Anterior cingulate cortex (tissue), 58 donors: ENCODE results near the gene CENPN.

Experiments
- DNase-seq, 58 donors: peaks; one replicate each; lab custom pipeline; 2025; lab: John Stamatoyannopoulos, UW

The CENPN gene, protein sequence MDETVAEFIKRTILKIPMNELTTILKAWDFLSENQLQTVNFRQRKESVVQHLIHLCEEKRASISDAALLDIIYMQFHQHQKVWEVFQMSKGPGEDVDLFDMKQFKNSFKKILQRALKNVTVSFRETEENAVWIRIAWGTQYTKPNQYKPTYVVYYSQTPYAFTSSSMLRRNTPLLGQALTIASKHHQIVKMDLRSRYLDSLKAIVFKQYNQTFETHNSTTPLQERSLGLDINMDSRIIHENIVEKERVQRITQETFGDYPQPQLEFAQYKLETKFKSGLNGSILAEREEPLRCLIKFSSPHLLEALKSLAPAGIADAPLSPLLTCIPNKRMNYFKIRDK

DNA sequence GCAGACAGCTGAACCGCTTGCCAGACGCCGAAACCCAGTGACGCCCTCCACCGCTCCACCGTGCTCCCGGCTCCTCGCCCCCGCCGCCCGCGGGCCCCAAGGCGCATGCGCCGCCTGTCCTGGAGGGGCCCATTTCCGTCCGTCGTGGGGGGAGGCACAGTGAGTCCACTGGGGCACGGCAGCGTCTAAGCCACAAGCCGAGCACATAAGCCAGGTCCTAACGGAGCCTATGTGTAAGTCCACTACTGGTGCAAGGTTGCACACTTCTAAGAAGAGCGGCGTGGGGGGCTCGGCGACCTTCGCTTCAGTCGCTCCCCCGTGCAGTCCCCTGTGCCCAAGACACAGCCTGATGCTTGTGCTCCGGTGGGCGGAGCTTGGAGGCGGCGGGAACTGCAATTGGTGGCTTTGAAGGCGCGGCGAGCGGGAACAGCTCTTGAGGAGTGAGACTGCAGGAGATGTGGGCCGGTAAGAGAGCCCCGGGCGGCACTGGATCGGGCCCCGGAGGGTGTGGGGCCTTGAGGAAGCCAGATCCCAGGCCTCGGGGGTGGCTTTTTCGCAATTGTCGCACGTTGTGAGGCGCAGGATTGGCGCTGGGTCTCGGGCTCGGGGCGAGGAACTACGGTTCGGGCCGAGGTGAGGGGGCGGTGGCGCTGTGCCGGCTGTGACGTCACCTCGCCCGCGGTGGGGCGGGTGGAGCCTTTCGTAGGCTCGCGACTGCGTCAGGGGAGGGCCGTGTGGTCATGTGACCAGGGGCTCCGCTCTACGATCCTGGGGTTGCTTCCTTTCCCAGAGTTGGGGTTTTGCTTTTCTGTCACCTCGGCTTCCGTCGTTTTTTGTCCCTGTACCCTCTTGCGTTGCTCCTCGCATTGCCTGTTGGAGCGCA is at the start of gene CENPN, which contains the start of gene CMC2:
Gene CENPN (plus strand): TSS at position 402 of the 883 bp plus-strand sequence. CDS start 4,726 bp downstream, outside the sequence.
Gene CMC2 (minus strand): TSS at position 73 of the 883 bp plus-strand sequence. CDS start 9,491 bp downstream, outside the sequence.
- DNase-seq = peak; percentile 90 to 100 (median 97)

DNA sequence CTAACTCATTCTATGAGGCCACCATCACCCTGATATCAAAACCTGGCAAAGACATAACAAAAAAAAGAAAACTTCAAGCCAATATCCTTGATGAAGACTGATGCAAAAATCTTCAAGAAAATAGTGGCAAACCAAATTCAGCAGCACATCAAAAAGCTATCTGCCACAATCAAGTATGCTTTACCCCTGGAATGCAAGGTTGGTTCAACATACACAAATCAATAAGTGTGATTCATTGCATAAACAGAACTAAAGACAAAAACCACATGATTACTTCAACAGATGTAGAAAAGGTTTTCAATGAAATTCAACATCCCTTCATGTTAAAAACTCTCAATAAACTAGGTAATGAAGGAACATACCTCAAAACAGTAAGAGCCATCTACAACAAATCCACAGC is 48.7 kb upstream of the CENPN start:
- no peak for DNase-seq

DNA sequence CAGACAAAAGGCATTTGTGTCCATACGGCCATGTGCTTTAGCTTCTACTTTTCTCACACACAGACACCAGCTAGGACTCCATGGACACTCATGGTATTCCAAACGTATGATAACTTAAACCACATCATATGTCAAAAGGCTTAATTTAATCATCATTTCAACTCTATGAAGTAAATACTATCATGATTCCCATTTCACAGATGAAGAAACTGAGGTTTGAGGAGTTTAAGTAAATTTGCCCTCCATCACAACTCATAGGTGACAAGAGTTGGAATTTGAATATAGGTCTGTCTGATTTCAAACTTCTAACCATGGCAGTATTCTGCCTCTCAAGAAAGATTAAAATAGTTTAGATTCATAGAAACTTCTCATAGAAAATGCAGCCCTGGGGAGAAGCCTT is 44.1 kb upstream of the CENPN start:
- DNase-seq = no peak

DNA sequence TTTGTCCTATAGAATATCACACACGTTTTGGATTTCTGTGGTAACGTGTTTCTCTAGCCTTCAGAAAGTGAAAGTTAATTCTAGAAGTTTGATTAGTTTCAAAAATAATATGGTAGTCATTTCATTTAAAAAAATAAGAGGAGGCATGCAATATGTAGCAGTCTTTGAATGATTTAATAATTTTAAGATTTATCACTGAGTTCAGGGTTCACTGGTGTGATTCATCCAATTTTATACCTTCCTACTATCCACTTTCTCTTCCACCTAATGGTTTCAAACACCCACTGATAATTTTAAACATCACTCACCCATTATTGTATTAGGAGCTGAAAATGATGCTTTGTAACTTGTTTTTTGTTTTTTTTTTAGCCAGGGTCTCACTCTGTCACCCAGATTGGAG is 42.7 kb upstream of the CENPN start:
- DNase-seq = no peak

DNA sequence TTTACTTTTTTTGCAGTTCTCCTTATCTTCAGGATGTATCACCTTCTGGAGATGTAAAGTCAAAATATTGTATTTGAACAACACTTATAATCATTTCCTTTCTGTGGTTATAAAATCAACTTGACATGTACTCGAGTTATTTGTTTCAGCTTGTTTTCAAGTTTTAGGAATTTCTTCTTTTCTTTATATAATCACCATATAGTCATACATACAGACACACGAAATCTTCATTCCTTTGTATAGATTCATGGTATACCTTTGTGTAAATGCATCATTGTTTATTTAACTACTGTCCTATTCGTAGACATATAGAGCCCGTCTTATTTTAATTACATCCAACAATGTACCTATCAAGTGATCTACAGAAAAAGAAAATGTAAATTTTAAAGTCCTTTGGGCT is 40.4 kb upstream of the CENPN start:
- no peak for DNase-seq

DNA sequence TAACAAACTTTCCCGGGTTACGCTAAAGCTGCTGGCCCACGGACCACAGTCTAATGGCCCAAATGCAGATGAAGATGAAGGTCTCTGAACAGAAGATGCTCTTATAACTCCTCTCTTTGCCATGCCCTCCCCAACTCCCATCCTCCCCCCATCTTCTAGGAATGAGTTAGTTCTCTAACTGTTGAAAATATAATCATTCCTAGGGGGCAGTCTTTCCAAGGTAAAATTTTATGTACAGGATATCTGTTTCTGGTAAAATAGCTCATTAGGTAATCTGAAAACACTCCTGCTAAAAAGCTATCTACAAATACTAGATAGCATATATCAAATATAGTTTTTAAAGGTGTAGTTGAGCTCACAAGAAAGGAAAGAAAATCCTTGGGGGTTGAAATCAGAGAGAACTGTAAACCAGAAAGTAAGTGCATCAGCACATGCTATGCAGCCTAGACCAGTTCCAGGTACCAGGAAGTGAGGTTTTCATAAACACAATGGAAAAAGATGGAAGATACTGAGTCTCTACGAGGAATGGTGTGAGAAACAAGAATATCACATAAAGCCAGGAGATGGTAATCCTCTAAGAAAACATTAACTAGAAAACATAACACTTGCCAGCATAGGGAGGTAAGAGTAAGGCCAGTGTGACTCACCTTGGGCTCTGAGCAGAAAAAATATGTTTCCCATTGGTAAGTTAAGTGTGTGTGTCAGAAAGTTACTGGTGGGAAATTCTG is 38.5 kb upstream of the CENPN start:
- no peak for DNase-seq

DNA sequence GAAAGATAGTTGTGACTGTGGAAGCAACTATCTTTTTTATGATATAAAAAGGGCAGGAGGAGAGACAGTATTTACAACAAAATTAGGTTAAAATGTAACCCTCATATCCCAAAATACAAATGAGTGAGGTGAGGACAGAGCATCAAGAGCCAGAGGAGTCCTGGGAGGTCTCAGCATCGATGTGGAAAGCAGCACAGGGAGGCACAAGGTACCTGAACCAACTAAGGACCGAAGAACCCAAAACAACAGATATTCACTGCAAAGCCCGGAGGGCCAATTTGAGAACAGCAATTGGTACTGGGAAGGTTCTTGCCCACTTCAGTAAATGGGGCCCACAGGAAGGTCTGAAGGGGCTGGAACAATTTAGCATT is 37.9 kb upstream of the CENPN start:
- DNase-seq = no peak

DNA sequence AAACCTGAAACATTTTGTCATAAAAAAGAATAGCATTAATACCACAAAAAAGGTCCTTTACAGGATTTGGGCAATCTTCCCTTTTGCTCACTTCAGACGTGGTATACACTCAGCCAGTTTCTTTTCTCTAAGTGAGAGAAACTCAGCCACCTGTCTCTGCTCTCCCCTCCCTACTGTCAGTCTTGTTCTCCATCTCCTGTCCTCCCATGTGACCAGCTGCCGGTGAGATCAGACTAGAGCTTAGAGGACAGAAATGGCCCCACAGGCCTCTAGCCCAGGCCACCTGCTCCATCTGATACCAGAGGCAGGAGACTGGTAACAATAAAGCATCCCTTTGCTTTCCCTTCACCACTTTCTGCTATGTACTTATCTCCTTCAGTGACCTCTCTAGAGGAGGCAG is 35.2 kb upstream of the CENPN start:
- DNase-seq = no peak

DNA sequence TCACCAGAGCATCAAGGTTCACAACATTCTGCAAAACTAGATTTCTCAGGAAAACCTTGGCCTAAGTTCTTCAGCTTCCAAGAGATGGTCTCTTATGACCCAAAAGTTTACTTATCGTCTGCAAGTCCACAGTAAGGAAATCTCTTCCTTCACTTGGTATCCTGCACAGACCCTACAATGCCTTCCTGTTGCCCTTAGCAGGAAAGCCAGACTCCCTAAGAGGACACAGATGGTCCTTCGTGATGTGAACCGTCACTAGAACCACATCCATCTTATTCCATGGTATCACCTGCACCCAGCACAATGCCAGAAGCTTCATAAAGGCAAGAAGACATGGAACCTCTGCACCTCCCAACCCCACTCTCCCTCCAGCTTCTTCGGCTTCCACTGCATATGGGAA is 34.4 kb upstream of the CENPN start:
- no peak for DNase-seq

DNA sequence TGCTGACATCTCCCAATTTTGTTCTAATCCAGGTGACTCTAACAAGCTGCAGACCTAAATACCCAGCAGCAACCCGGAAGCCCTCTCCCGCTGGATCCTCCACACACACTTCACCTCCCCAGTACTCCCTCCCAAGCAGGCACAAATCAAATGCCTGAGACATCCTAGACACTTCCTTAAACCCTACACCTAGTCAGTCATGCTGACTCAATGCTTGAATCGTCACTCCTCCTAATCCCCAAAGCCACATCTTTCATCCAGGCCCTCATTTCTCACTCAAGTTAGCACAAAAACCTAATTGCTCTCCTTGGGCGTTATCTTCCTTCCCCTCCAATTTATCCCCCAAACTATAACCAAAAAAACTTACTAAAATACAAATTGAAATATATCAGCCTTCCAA is 33.0 kb upstream of the CENPN start:
- DNase-seq = no peak

DNA sequence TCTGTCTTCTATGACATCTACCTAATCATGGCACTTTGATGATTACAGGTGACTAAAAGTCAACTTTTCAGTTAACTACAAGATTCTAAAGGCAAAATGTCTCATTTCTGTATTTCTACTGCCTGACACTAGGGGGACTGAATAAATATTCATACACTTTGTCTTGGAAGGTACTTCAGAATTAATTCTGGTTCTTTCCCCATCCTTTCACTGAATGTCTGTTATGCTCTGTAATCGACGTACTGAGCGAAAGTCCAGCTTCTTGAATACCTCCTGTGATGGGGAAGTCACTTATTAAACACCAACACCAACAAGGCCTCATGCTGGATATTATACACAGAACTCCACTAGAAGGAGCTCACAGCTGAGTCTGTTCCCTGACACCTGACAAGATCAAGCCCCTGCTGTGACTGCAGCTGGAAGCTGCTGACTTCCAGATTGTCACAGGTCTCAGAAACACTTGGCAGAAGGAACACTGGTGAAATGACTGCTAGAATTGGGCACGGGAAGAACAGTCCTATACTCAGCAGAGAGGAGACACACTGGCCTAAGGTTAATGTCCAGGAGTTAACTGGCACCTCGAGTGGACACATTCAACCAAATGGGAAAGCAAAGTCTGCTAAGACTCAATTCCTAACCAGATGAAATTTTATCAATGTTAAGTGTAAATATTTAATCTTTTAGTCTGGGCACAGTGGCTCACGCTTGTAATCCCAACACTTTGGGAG is 32.2 kb upstream of the CENPN start:
- DNase-seq = no peak

DNA sequence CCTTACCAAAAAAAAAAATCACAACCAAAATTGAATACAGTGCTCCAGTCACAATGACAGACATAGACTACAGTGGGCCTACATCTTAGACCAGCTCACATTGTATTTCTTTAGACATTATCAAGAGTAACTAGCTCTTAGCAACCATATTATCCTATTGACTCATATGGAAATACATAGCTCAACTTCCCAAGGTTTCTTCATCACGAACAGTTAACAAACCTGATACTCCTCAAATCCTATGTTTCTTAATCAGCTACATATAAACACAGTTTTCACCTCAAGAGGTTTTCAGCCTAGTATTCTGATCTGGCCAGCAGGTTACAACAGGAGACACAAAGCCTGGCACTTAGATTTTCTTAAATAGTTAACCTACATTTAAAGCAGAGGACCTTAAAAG is 30.1 kb upstream of the CENPN start:
- no peak for DNase-seq

DNA sequence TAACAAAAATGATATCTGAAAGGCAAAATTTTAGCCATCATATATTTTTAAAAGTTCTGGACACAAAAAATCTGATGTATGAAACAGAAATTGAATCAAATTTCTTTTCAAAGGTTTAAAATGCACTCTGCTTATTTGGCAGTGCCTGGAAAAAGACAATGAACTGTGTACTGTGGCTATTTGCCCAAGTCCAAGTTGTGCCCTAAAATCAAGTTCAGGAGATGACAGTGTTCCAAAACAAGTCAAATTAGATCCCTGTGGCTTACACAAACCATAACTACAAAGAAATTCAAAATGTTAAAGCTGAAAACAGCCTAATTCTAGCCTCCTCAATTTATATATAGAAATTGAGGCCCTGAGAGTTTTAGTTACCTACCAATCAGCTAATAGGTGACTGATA is 25.9 kb upstream of the CENPN start:
- no peak for DNase-seq

DNA sequence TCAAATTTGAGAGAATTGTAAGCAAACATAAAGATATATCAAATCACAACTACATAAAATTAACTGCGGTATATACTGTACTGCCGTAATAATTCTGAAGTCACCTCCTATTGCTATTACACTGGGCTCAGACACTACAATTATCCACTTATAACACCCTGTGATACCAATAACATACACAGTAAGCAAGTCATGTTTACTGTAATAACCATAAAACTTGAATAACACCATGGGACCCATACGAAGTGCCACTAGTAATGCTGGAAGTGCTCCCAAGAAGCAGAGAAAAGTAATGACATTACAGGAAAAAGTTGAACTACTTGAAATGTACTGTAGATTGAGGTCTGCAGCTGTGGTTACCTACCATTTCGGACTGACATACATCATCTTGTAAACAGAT is 24.4 kb upstream of the CENPN start:
- no peak for DNase-seq

DNA sequence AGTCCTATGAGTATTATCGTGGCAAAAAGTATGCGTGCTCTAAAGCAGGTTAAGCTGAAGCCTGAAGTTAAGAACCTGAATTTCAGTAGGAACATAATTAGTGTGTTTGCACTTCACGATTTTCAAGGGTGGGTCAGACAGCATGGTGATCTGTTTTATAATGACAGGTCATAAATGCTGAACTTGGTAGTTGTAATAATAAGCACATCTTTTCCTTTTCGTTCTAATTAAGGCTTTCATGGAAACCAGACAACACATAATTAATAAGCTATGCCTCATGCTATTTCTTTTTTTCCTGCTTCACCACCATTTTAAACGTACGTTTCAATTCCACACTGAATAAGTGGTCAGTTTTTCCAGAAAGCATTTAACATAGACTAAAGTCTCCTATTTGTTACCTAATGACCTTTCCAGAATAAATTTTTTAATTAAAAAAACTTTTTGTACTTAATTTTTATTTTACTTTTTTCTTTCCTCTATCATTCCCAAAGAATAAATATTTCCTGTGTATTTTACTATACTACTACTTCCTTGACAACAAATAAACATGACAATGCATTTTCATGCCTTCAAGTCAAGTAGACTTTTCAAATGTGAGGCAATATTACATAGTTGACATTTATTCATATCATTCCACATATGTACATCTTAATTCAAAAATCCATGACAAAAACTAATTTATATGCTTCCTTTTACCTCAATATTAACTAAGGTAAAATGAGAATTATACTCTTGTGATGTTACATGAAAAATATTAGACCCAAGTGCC is 22.7 kb upstream of the CENPN start:
- no peak for DNase-seq

DNA sequence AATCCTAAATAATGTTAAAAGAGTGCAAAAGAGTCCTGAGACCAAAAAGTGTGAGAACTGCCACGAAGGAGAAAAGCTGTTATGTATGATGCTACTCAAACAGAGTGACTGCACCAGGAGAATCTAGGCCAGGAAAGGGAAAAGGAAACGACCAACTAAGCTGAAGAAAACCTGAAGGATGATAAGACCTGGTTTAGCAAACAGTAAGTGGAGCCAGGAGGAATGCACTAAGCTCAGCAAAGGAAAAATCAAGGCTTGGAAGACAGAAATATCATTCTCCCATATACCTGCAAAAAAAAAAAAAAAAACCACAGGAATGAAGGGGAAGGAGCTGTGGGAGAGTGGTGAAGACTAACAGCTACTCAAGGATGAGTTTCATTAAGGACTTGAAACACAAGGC is 21.4 kb upstream of the CENPN start:
- no peak for DNase-seq

DNA sequence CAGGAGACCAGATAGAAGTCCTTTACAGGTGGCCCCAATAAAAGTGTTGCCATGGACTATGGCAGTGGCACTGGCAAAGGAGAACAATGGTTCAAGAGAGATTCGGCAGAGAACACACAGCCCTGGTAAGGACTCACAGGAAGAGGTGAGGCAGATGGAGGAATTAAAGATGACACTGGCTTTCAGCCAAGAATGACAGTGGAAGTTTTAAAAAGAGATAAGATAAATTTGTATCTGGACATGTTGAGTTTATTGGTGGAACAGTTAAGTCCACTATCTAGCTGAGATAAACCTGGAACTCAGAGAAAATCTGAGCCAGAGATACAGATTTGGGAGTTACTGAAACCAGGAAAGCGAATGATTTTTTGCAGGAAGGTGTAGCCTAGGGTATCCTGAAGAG is 20.5 kb upstream of the CENPN start:
- no peak for DNase-seq

DNA sequence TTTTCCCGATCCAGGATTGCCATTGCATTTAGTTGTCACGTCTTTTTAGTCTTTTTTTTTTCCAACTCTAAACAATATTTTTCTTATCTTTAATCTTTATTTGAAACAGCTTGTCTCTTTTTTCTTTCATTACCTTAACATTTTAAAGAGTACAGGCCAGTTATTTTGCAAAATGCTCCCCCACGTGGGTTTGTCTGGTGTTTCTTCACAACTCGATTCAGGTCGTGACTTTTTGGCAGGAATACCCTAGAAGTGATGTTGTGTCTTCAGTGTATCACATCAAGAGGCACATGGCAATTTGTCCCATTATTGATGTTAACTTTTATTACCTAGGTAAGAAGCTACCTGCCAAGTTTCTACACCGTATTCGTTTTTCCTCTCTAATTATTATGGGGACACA is 18.3 kb upstream of the CENPN start:
- no peak for DNase-seq

DNA sequence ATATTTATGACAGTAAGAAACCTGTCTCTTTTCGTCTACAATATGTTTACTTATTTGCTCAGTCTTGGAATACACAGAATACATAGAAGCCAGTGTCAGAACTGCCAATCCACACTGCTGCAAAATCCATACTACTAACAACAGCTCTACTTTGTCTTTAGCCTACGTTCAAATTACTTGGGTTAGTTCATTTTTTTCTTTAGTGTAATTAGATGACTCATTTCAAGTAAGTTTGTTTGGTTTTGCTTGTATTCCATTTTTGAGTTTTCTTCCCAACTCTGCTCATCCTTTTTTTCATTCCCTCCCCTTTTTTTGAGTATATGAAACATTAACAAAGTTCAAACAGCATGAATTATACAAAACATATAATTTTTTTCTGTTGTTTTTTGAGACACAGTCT is 17.2 kb upstream of the CENPN start:
- no peak for DNase-seq

DNA sequence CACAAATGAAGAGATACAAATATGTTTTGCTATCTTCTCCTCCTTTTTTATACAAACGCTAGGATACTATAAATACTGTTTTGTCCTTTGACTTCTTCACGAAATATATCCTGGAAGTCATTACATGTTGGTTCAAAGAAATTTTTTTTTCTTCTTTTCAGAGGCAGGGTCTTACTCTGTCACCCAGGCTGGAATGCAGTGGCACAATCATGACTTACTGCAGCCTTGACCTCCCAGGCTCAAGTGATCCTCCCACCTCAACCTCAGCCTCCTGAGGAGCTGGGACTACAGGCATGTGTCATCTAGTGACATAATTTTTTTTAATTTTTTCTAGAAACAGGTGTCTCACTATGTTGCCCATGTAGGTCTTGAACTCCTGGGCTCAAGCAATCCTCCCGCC is 16.4 kb upstream of the CENPN start:
- DNase-seq = no peak
